K562 (cell line): ENCODE data around the gene SYNCRIP. TPM values are rescaled to one million over a fixed set of nuclear protein-coding genes. Genes with fewer than 3 reads are reported as not detected.

Source experiments
- CUX1 ChIP-seq: fragments of 200-800 bp; sonication (Bioruptor generic); IDR thresholded peaks from 2 replicates; pipeline ENCODE4 v1.6.1; 2016; ENCODE audit warnings: missing genetic modification characterization, missing compliant biosample characterization
- ESRRA ChIP-seq: fragments of 450-650 bp; IDR thresholded peaks from 2 replicates; pipeline ENCODE4 v1.6.1; 2014; ENCODE audit warnings: low read depth, mild to moderate bottlenecking, moderate library complexity, borderline replicate concordance
- GABPB1 ChIP-seq: sonication (generic); formaldehyde crosslinking; IDR thresholded peaks from 2 replicates; pipeline ENCODE4 v1.8.0; 2022; ENCODE audit warnings: mild to moderate bottlenecking, missing genetic modification reagents
- MEIS2 ChIP-seq: fragments of 450-650 bp; IDR thresholded peaks from 2 replicates; pipeline ENCODE4 v1.6.1; 2014; ENCODE audit warnings: mild to moderate bottlenecking; ENCODE audit not compliant: partially characterized antibody
- NKRF ChIP-seq: fragments of 450-650 bp; IDR thresholded peaks from 2 replicates; pipeline ENCODE4 v1.6.1; 2016; ENCODE audit warnings: borderline replicate concordance
- RFX1 ChIP-seq: fragments of 450-650 bp; IDR thresholded peaks from 2 replicates; pipeline ENCODE4 v1.6.1; 2016; ENCODE audit warnings: mild to moderate bottlenecking, moderate library complexity
- RFX5 ChIP-seq: IDR thresholded peaks from 2 replicates; pipeline ENCODE4 v1.6.1; 2011; ENCODE audit warnings: low read depth, mild to moderate bottlenecking, improper control_type of control experiment, low read length
- ZHX1 ChIP-seq: fragments of 150-350 bp; conservative IDR thresholded peaks from 2 replicates; pipeline ENCODE4 v1.6.1; 2014; ENCODE audit warnings: low read length
- ZNF174 ChIP-seq: fragments of 250-450 bp; sonication (Bioruptor Pico); IDR thresholded peaks from 2 replicates; pipeline ENCODE4 v1.4.0; 2020; ENCODE audit warnings: mild to moderate bottlenecking
- ZNF354B ChIP-seq: fragments of 250-450 bp; sonication (Bioruptor Pico); IDR thresholded peaks from 2 replicates; pipeline ENCODE4 v1.4.0; 2020
- polyA plus RNA-seq, 8 experiments: library from polyadenylated mRNA; depleted of rRNA in 4 of 8; stranded (reverse) in 5 of 8; unstranded in 3 of 8; fragments of >200 nt; fragmentation: Nextera tagmentation in 2 of 8; fragmentation: Illumina TruSeq in 1 of 8; extraction: Ambion mirVana in 2 of 8; extraction: Trizol in 1 of 8; gene quantifications; 2 replicates each; pipeline versions ENCODE4 v1.2.1 to v1.2.3, GENCODE V29; 2011 to 2014; ENCODE audit warnings: inconsistent platforms in 1 of 8, missing spikeins in 1 of 8
- total RNA-seq, 7 experiments: library from RNA; depleted of rRNA in 6 of 7; stranded (reverse); fragments of >200 nt in 6 of 7; fragmentation: Illumina TruSeq in 2 of 7; extraction: Trizol in 2 of 7; gene quantifications; 2 replicates each; pipeline versions ENCODE4 v1.2.1 to v1.2.3, GENCODE V29; 2011 to 2021; ENCODE audit warnings: low replicate concordance in 1 of 7
- TF ChIP-seq, protein P1 (sequence below): fragments of 250-450 bp; sonication (Bioruptor Pico); IDR thresholded peaks from 2 replicates; pipeline ENCODE4 v1.4.0; 2020

SYNCRIP gene
- total and polyA plus RNA-seq, 9 of the 15 experiments (the other 6 are each of a cell fraction or from before 2014, with no cell fraction given): 46.5 to 295 (median 140) TPM

- TF ChIP-seq, protein P1, sequence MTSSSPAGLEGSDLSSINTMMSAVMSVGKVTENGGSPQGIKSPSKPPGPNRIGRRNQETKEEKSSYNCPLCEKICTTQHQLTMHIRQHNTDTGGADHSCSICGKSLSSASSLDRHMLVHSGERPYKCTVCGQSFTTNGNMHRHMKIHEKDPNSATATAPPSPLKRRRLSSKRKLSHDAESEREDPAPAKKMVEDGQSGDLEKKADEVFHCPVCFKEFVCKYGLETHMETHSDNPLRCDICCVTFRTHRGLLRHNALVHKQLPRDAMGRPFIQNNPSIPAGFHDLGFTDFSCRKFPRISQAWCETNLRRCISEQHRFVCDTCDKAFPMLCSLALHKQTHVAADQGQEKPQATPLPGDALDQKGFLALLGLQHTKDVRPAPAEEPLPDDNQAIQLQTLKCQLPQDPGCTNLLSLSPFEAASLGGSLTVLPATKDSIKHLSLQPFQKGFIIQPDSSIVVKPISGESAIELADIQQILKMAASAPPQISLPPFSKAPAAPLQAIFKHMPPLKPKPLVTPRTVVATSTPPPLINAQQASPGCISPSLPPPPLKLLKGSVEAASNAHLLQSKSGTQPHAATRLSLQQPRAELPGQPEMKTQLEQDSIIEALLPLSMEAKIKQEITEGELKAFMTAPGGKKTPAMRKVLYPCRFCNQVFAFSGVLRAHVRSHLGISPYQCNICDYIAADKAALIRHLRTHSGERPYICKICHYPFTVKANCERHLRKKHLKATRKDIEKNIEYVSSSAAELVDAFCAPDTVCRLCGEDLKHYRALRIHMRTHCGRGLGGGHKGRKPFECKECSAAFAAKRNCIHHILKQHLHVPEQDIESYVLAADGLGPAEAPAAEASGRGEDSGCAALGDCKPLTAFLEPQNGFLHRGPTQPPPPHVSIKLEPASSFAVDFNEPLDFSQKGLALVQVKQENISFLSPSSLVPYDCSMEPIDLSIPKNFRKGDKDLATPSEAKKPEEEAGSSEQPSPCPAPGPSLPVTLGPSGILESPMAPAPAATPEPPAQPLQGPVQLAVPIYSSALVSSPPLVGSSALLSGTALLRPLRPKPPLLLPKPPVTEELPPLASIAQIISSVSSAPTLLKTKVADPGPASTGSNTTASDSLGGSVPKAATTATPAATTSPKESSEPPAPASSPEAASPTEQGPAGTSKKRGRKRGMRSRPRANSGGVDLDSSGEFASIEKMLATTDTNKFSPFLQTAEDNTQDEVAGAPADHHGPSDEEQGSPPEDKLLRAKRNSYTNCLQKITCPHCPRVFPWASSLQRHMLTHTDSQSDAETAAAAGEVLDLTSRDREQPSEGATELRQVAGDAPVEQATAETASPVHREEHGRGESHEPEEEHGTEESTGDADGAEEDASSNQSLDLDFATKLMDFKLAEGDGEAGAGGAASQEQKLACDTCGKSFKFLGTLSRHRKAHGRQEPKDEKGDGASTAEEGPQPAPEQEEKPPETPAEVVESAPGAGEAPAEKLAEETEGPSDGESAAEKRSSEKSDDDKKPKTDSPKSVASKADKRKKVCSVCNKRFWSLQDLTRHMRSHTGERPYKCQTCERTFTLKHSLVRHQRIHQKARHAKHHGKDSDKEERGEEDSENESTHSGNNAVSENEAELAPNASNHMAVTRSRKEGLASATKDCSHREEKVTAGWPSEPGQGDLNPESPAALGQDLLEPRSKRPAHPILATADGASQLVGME (CRISPR knock-in tag): no peak
- TF ChIP-seq ZHX1 (no peak), ZNF174 (CRISPR knock-in tag) (no peak), RFX5 (no peak), RFX1 (no peak), NKRF (no peak), CUX1 (CRISPR knock-in tag) (no peak), ESRRA (no peak), MEIS2 (no peak), ZNF354B (CRISPR knock-in tag) (no peak), GABPB1 (CRISPR knock-in tag) (no peak)
Observed at GRCh38 chr6:85684133-85684808, 41.6 kb upstream of the SYNCRIP start (continued).
